Effector memory CD8-positive, alpha-beta T cell (primary cell): Measurements from ENCODE around the gene NDUFA11.

Experiments used
- ATAC-seq: fragments of 150-1000 bp; cut with Tn5 transposase; replicated peaks from 2 replicates; pipeline ENCODE4 v1.10.0; 2021; ENCODE audit warnings: mild to moderate bottlenecking, moderate library complexity
- DNase-seq, 3 experiments: peaks; one replicate each; pipeline ENCODE4 v3.0.0; 2021
- H3K27ac Mint-ChIP-seq, 2 donors: one replicate each; pipeline ENCODE4 v1.8.0; 2022; ENCODE audit warnings: mild to moderate bottlenecking in 2 of 2, mixed read lengths in 2 of 2, moderate library complexity in 2 of 2
- H3K27me3 Mint-ChIP-seq, 2 donors: one replicate each; pipeline ENCODE4 v1.8.0; 2022; ENCODE audit warnings: mixed read lengths in 2 of 2
- H3K36me3 Mint-ChIP-seq: one replicate; pipeline ENCODE4 v1.8.0; 2022; ENCODE audit warnings: mild to moderate bottlenecking, moderate library complexity, mixed read lengths; ENCODE audit not compliant: insufficient read depth
- H3K4me1 Mint-ChIP-seq, 2 donors: one replicate each; pipeline ENCODE4 v1.8.0; 2022; ENCODE audit warnings: low read depth in 2 of 2, mixed read lengths in 2 of 2
- H3K4me3 Mint-ChIP-seq, 2 donors: one replicate each; pipeline ENCODE4 v1.8.0; 2022; ENCODE audit warnings: mild to moderate bottlenecking in 2 of 2, mixed read lengths in 2 of 2, moderate library complexity in 2 of 2
- H3K9me3 Mint-ChIP-seq, 2 donors: one replicate each; pipeline ENCODE4 v1.8.0; 2022; ENCODE audit warnings: mixed read lengths in 2 of 2

Gene NDUFA11

GRCh38 chr19:5927441-5927821 is 23.8 kb upstream of the NDUFA11 start:
- Mint-ChIP-seq H3K4me1 (peaks cover 0 to 5% of the 10 kb centered on the region in 2 donors), H3K27me3 (no peaks in the 10 kb centered on the region), H3K9me3 (no peaks in the 10 kb centered on the region), H3K36me3 (peaks cover 64% of the 10 kb centered on the region), H3K4me3 (no peak overlapping the region), H3K27ac (no peak overlapping the region)
- no peak for ATAC-seq
- DNase-seq = no peak

GRCh38 chr19:5926641-5927440 is 23.3 kb upstream of the NDUFA11 start:
- Mint-ChIP-seq H3K27ac (no peak overlapping the region), H3K27me3 (no peaks in the 10 kb centered on the region), H3K9me3 (no peaks in the 10 kb centered on the region), H3K36me3 (peaks cover 65% of the 10 kb centered on the region), H3K4me1 (peaks cover 0 to 5% of the 10 kb centered on the region in 2 donors), H3K4me3 (no peak overlapping the region)
- DNase-seq (no peak), ATAC-seq (no peak)

DNA sequence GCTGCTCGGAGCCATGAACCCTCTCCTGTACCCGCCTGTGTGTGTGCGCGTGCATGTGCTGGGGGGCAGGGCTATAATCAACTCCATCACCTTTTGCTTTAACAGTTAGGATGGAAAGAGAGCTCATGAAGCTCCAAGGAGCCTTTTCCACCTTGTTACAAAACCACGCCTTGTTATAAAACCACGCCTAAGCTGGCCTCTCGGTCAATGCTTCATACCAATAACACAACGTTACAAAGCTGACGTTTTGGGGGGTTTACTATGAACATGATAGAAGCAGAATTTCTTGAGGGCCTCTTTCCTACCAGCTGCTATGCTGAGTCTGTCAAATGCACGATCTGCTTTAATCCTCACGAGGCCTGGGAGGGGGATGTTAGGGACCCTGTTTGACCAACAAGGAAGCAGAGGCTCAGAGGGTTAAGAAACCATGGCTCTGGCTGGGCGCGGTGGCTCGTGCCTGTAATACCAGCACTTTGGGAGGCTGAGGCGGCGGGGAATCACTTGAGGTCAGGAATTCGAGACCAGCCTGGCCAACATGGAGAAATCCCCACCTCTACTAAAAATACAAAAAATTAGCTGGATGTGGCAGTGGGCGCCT is 22.3 kb upstream of the NDUFA11 start:
- H3K9me3 Mint-ChIP-seq = no peaks in the 10 kb centered on the region
- ATAC-seq = no peak
- no peak overlapping the region for H3K4me3 Mint-ChIP-seq
- no peak for DNase-seq
- no peaks in the 10 kb centered on the region for H3K27me3 Mint-ChIP-seq
- peaks cover 0 to 5% of the 10 kb centered on the region in 2 donors for H3K4me1 Mint-ChIP-seq
- no peak overlapping the region for H3K27ac Mint-ChIP-seq
- H3K36me3 Mint-ChIP-seq = peaks cover 74% of the 10 kb centered on the region

GRCh38 chr19:5923356-5923755 is 19.8 kb upstream of the NDUFA11 start:
- Mint-ChIP-seq H3K27ac (peak overlapping the region in 1 of 2 donors; percentile 53), H3K9me3 (no peaks in the 10 kb centered on the region), H3K27me3 (no peaks in the 10 kb centered on the region), H3K4me3 (no peak overlapping the region), H3K4me1 (peaks cover 0 to 5% of the 10 kb centered on the region in 2 donors), H3K36me3 (peaks cover 78% of the 10 kb centered on the region)
- ATAC-seq (no peak), DNase-seq (no peak)

DNA sequence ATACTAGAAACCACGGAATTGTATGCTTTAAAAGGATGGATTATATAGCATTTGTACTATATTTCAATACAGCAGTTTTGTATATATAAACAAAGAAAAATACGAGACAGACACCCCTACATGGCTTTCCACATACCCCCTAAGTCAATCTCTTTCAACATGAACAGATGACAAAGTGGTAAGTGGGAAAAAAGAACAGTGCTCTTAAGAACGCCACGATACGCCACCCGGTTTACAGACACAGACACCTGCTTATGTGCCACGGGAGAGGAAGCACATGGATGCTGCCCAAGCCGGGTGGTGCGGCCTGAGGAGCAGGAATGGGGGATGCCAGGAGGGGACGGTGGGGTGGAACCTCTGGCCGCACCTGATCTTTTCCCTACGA is 18.6 kb upstream of the NDUFA11 start:
- Mint-ChIP-seq H3K36me3 (peaks cover 73% of the 10 kb centered on the region), H3K9me3 (no peaks in the 10 kb centered on the region), H3K4me1 (no peaks in the 10 kb centered on the region), H3K27me3 (no peaks in the 10 kb centered on the region), H3K27ac (no peak overlapping the region), H3K4me3 (no peak overlapping the region)
- DNase-seq = no peak
- no peak for ATAC-seq

GRCh38 chr19:5921516-5922160 is 18.0 kb upstream of the NDUFA11 start:
- H3K27ac Mint-ChIP-seq = no peak overlapping the region
- H3K4me1 Mint-ChIP-seq = no peaks in the 10 kb centered on the region
- H3K27me3 Mint-ChIP-seq = no peaks in the 10 kb centered on the region
- no peak overlapping the region for H3K4me3 Mint-ChIP-seq
- H3K9me3 Mint-ChIP-seq = no peaks in the 10 kb centered on the region
- peaks cover 74% of the 10 kb centered on the region for H3K36me3 Mint-ChIP-seq
- no peak for ATAC-seq
- no peak for DNase-seq

GRCh38 chr19:5918463-5919079 is 15.0 kb upstream of the NDUFA11 start:
- H3K9me3 Mint-ChIP-seq = no peaks in the 10 kb centered on the region
- H3K27ac Mint-ChIP-seq = peak overlapping the region in 1 of 2 donors; percentile 12
- H3K27me3 Mint-ChIP-seq = no peaks in the 10 kb centered on the region
- peaks cover 60% of the 10 kb centered on the region for H3K36me3 Mint-ChIP-seq
- DNase-seq (no peak), ATAC-seq (no peak)
- H3K4me1 Mint-ChIP-seq = no peaks in the 10 kb centered on the region
- H3K4me3 Mint-ChIP-seq = no peak overlapping the region

- Mint-ChIP-seq H3K4me3 (no peak overlapping the region), H3K36me3 (peaks cover 51% of the 10 kb centered on the region), H3K4me1 (no peaks in the 10 kb centered on the region), H3K27me3 (no peaks in the 10 kb centered on the region), H3K27ac (no peak overlapping the region), H3K9me3 (no peaks in the 10 kb centered on the region)
- DNase-seq (no peak), ATAC-seq (no peak)
Measured at GRCh38 chr19:5917431-5918107, 14.0 kb upstream of the NDUFA11 start.

- H3K27me3 Mint-ChIP-seq = no peaks in the 10 kb centered on the region
- no peaks in the 10 kb centered on the region for H3K9me3 Mint-ChIP-seq
- H3K27ac Mint-ChIP-seq = no peak overlapping the region
- DNase-seq (no peak), ATAC-seq (no peak)
- no peaks in the 10 kb centered on the region for H3K4me1 Mint-ChIP-seq
- H3K4me3 Mint-ChIP-seq = no peak overlapping the region
- peaks cover 41% of the 10 kb centered on the region for H3K36me3 Mint-ChIP-seq
Measured at GRCh38 chr19:5916181-5916708, 12.7 kb upstream of the NDUFA11 start.

- peaks cover 36% of the 10 kb centered on the region for H3K36me3 Mint-ChIP-seq
- H3K9me3 Mint-ChIP-seq = no peaks in the 10 kb centered on the region
- H3K4me1 Mint-ChIP-seq = no peaks in the 10 kb centered on the region
- DNase-seq = no peak
- no peak for ATAC-seq
- no peak overlapping the region for H3K27ac Mint-ChIP-seq
- no peak overlapping the region for H3K4me3 Mint-ChIP-seq
- H3K27me3 Mint-ChIP-seq = no peaks in the 10 kb centered on the region
Measured at GRCh38 chr19:5915782-5916165, 12.2 kb upstream of the NDUFA11 start.

GRCh38 chr19:5914946-5915781 is 11.6 kb upstream of the NDUFA11 start:
- no peaks in the 10 kb centered on the region for H3K9me3 Mint-ChIP-seq
- DNase-seq (no peak), ATAC-seq (no peak)
- no peaks in the 10 kb centered on the region for H3K4me1 Mint-ChIP-seq
- no peak overlapping the region for H3K4me3 Mint-ChIP-seq
- peaks cover 32% of the 10 kb centered on the region for H3K36me3 Mint-ChIP-seq
- no peaks in the 10 kb centered on the region for H3K27me3 Mint-ChIP-seq
- no peak overlapping the region for H3K27ac Mint-ChIP-seq

- no peak for DNase-seq
- no peaks in the 10 kb centered on the region for H3K27me3 Mint-ChIP-seq
- no peak overlapping the region for H3K27ac Mint-ChIP-seq
- no peaks in the 10 kb centered on the region for H3K4me1 Mint-ChIP-seq
- no peak overlapping the region for H3K4me3 Mint-ChIP-seq
- ATAC-seq = no peak
- H3K36me3 Mint-ChIP-seq = peaks cover 32% of the 10 kb centered on the region
- no peaks in the 10 kb centered on the region for H3K9me3 Mint-ChIP-seq
Measured at GRCh38 chr19:5914358-5914774, 10.8 kb upstream of the NDUFA11 start.
